HFF-Myc (cell line): Measurements from ENCODE around the gene TTC16.

ENCODE experiments used
- DNase-seq: peaks from one replicate; pipeline ENCODE4 v3.0.0-alpha.2; 2011; ENCODE audit warnings: low read depth; ENCODE audit errors: extremely low read depth
- H3K4me3 ChIP-seq: replicated peaks from 2 replicates; pipeline ENCODE4 v1.5.1; 2011; ENCODE audit warnings: low read depth, mild to moderate bottlenecking, control low read depth, low read length
- TF ChIP-seq, protein P1 (sequence below): IDR thresholded peaks from 2 replicates; pipeline ENCODE4 v1.5.1; 2012; ENCODE audit warnings: mild to moderate bottlenecking, low read depth, low read length, control low read depth; ENCODE audit errors: missing control alignments

TTC16 gene

DNA sequence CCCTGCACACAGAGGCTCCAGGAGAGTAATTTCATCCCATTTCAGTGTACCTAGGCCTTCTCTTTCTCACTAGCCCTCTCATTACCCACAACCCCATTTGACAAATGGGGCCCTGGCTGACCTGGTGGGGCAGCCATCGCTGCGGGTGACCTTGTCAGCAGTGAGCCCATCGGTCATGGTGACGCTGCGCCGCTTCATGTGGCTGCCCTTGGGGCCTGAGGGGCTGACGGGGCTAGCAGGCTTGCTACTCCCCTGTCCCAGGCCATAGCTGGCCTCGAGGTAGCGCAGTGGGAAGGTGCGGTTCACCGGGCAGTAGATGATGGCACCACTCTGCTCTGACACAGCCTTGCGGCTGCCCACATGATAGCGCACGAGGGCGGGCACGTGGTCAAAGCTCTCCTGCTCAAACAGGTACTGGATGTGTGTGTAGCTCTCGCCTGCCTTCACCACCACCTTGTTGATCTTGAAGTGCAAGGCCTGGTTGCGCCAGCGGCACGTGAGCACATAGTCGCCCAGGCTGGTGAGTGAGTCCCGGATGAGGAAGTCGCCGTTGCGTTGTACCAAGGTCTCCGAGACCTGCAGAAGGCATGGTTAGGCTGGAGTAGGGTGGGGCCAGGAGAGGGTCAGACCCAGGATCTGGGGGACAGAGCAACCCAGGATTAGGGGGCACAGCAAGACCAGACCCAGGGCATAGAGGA lies 33.4 kb downstream of the TTC16 start:
- TF ChIP-seq, protein P1, sequence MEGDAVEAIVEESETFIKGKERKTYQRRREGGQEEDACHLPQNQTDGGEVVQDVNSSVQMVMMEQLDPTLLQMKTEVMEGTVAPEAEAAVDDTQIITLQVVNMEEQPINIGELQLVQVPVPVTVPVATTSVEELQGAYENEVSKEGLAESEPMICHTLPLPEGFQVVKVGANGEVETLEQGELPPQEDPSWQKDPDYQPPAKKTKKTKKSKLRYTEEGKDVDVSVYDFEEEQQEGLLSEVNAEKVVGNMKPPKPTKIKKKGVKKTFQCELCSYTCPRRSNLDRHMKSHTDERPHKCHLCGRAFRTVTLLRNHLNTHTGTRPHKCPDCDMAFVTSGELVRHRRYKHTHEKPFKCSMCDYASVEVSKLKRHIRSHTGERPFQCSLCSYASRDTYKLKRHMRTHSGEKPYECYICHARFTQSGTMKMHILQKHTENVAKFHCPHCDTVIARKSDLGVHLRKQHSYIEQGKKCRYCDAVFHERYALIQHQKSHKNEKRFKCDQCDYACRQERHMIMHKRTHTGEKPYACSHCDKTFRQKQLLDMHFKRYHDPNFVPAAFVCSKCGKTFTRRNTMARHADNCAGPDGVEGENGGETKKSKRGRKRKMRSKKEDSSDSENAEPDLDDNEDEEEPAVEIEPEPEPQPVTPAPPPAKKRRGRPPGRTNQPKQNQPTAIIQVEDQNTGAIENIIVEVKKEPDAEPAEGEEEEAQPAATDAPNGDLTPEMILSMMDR: no peak
- no peak for DNase-seq
- no peak overlapping the region for H3K4me3 ChIP-seq

DNA sequence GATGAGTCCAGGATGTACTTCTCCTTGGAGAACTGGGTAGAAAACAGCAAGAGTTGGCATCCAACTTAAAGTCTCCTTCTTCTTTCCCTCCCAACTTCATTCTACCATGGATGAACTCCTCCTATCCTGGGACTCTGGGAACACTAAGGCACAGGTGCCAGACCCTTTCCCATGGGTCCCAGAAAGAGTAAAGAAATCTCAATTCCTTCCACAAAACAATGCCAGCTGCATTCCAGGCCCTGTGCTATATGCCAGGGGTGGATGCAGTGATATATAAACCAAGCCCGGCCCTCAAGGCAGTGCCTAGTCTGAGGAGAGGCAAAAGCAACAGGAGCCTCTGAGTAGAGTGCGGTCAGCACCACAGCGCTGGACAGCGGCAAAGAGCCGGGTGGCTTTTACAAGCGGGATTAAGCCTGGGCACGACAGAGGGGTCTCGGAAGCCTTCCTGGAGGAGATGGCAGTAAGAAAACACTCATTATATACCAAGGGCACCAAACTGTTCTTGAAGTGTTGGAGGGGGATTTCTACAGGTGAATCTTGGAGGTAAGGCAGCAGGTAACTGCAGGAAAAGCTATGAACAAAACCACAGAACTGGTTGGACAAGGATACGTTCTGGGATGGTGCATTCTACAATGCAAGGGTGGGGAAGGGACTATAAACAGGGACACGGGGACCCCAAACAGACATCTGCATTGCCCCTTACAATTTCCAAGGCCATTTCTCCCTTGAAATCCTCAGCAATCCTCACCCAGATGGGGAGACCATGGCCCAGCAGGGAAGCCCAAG lies 35.6 kb downstream of the TTC16 start:
- no peak overlapping the region for H3K4me3 ChIP-seq
- no peak for DNase-seq
- TF ChIP-seq, protein P1: no peak

DNA sequence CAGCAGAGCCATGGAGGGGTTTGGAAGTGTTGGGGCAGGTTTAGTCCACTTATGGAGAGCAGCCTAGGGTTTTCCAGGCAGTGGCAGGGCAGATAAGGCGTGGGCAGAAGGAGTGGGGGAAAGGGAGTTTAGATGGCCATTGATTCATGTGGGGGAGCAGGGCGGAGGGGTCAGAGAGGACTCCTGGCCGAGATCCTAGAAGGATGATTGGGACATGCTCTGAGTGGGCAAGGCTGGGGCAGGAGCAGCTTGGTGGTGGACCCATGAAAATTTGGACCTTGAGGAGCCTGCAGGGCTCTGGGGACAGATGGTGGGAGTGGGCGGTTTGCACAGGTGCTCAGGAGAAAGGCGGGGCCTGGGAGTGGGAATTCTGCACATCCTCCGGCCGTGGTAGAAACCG lies 37.3 kb downstream of the TTC16 start:
- DNase-seq: no peak

DNA sequence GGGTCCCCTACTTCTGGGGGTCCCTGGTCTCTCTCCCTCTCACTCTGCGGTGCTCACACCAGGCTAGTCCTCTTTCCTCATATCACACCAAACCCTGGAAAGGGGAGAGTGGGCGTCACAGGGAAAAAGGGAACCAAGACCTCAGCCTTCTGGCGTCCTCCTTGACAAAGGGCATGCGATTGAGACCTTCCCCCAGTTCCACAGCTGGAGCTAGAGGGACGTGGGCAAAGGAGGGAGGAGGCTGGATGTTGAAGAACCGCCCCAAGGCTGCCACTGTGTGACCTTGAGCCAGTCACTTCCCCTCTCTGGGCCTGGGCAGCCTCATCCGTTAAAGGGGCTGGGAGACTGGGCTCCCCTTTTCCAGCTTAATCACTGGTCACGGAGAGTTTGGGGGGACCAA lies 37.7 kb downstream of the TTC16 start:
- TF ChIP-seq, protein P1: no peak

More for the DNA sequence above, 37.3 kb downstream of the TTC16 start:
- TF ChIP-seq, protein P1: no peak
- H3K4me3 ChIP-seq: no peak overlapping the region

DNA sequence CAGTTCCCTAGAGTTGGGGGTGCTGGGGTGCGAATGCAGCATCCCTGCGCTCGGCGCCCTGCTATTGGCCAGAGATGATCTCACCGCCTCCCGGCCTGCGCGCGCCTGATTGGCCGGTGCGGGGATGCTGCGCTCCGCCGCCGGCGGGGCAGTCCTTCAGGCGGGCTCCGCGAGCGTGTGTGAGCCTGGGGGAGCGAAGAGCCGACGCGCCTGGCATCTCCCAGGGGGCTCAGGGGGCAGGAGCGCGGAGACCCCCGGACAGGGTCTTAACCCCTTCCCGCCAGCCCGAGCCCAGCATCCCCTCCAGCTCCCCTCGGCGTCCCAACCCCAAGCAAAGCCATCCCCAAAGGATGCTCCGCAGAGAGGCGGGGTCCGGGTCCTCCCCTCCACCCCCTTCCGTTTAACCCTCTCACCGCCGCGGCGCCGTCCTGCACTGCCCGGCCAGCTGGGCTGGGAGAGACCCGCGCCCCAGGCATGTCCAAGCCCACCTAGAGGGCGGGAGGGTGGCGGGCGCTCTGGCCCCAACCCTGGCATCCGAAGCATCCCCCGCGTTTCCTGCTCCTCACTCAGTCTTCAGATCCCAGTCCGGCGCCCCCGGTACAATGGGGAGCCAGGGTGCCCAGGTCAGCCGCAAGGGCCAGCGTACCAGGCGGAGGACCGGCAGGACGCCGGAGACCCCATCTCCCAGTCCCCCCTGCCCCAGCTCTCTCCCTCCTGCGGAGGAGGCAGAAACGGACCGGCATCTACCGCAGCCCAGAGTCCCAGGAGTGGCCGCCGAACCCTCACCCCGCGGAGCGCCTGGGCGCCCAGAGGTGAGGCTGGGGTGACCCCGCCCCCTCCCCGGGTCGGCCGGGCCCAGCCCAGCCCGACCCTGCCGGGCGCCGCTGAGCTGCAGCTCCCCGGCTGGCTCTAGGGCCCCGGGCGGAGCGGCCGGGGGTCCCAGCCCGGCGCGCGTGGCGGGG lies 38.5 kb downstream of the TTC16 start:
- no peak overlapping the region for H3K4me3 ChIP-seq
- DNase-seq: no peak

More for the DNA sequence above, 37.7 kb downstream of the TTC16 start:
- H3K4me3 ChIP-seq: no peak overlapping the region
- DNase-seq: no peak

More for the DNA sequence above, 38.5 kb downstream of the TTC16 start:
- TF ChIP-seq, protein P1: no peak
